ENCODE results near the gene BRI3.

Gene BRI3

DNA sequence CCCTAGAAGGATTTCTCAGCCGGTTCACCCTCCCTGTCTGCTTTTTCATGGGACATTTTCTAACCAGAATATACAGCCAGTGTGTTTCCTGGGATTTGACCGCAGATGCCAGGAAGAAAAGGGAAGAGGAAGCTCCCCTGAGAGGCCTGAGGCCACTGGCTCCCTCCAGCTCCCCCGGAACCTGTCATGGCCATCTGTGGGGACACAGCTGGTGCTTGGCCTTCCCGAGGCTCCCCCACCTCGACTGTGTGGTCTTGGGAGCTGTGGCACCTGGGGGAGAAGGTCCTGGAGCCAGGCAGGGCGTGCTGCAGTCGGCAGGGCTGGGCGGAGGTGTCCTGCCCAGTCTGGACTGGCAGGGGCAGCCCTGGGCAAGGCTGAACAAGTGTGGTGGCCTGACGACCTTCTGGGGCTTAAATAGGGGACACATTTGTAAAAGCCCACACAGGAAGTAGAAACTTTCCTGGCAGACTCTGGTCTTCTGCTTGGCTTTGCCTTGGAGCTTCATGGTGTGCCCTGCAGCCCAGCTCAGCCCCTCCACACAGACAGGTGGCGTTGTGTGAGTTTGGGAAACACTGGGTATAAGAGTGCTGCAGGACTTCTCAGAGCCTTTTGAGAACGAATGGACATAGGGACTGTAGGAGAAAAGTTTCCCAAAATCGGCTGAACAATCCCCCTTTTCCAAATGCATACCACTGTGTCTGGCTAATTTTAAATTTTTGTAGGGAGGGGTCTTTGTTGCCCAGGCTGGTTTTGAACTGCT is 6.8 kb downstream of the BRI3 start:
- DNase-seq = no peak

GRCh38 chr7:98289333-98289875 is 7.9 kb downstream of the BRI3 start:
- no peak for DNase-seq

GRCh38 chr7:98291717-98292116 is 10.2 kb downstream of the BRI3 start:
- no peak for DNase-seq

DNA sequence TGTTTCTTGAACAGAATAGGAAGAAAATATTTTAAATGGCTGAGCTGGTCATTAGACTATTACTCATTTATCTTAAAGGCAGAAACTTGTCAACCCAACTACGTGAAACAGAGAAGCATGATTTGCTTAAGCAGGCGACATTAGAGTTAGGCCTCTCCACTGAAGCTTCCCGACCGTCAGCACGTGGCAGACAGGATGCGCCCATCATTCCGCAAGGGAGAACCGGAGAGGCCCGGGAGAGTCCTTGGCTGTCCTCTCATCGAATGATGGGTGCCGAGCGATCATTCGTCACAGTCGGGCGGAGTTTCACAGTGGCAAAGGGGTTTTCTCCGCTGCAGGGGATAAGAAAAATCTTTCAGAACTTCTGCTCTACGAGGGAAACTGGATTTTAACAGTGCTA is 11.8 kb downstream of the BRI3 start:
- no peak for DNase-seq

- DNase-seq = no peak
Observed at GRCh38 chr7:98293746-98294145, 12.3 kb downstream of the BRI3 start.

- DNase-seq = no peak
Observed at GRCh38 chr7:98294326-98294725, 12.8 kb downstream of the BRI3 start.

DNA sequence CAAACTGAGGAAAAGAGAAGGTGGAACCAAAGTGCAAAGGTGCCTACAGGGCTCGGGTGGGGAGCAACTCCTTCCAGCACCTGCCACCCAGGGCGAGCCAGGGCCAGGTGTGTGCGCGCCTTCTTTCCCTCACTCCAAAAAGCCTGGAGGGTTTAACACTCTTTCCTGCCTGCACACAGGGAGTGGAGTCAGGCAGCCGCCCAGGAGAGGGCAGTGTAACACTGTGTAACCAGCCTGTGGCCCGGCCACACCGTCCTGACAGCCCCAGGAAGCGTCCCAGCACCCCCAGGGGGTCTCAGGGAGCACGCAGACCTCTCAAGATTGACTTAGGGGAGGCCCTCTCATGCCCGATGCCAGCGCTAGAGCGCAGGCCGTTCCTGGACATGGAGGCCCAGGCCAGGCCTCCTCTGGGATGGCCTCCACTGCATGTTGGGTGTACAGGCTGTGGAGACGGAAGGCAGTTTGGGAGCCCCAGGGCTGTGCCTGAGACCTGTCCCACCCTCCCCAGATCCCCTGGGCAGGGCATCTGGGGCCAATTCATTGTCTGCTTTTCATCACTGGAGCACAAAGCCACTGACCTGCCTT is 13.4 kb downstream of the BRI3 start:
- DNase-seq = peak; percentile 83

GRCh38 chr7:98295467-98296192 is 14.1 kb downstream of the BRI3 start:
- DNase-seq = no peak

DNA sequence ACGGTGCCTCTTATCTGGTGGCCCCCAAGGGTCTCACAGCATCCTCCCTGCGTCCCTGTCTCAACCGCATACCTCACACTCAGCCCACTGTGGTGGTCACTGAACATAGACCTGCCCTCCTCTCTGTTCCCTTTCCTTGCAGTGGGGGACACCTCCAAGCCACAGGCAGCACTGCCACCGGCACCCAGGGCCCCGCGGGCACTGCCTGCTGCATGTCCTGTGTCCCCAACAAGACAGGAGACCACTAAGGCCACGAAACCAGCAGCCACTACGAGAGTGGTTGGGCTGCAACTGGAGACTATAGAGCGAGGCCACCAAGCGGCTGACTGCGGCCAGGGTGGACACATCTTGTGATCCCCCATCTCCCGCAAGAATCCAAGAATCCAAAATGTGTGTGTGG is 15.3 kb downstream of the BRI3 start:
- DNase-seq = no peak

DNA sequence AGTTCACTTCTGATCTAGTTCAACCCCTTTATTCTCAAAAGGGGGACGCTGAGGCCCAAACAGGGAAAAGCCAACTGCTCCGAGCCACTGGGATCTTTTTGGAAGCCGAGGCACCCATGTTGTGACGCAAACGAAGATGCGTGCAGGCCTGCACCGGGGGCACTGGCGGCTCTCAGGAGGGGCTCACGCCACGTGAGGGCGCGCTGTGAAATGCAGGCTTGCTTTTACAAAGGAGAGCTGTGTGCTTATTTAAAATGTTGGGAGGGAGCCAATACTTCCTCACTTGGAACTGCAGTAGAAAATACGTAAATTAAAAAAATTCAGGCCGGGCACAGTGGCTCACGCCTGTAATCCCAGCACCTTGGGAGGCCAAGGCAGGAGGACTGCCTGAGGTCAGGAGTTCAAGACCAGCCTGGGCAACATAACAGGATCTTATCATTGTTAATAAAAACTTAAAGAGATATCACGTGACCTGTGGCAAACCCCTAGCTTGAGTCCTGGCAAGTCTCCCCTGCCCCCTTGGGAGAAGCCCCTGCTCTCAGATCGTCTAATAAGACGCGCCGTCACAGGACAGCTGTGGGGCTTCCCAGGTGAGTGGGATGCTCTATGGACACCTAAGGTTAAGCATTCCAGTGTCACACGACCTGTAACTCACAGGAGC is 16.3 kb downstream of the BRI3 start:
- no peak for DNase-seq

GRCh38 chr7:98300595-98301372 is 19.3 kb downstream of the BRI3 start:
- no peak for DNase-seq

GRCh38 chr7:98301693-98302470 is 20.4 kb downstream of the BRI3 start:
- no peak for DNase-seq

- DNase-seq = no peak
Observed at GRCh38 chr7:98303176-98303865, 21.8 kb downstream of the BRI3 start.

GRCh38 chr7:98303906-98304305 is 22.4 kb downstream of the BRI3 start:
- no peak for DNase-seq

DNA sequence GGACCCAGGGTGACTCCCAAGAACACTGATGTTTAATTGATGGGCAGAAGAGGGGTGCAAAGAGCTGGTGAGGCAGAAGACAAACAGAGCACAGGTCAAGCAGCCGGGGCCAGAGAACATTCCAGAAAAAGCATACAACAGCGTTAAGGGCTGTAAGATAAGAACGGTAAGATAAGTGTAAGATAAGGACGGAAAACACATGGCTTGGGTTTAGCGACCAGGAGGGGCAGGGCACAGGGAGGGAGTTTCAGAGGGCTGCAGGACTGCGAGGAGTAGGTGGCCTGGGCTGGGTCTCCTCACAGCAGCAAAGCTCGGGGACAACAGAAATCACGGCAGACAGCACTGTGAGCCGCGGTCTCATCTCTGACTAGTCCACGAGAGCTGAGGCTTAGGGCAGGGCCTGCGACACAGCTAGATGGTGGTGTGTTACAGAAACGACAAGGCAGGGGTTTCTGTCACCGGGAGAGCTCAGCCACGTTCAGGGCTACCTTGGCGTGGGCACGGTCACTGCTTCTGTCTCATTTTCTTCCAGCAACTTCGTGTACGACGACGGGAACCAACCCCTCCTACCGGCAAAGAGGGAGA is 24.6 kb downstream of the BRI3 start:
- no peak for DNase-seq

GRCh38 chr7:98307971-98308466 is 26.5 kb downstream of the BRI3 start:
- no peak for DNase-seq

DNA sequence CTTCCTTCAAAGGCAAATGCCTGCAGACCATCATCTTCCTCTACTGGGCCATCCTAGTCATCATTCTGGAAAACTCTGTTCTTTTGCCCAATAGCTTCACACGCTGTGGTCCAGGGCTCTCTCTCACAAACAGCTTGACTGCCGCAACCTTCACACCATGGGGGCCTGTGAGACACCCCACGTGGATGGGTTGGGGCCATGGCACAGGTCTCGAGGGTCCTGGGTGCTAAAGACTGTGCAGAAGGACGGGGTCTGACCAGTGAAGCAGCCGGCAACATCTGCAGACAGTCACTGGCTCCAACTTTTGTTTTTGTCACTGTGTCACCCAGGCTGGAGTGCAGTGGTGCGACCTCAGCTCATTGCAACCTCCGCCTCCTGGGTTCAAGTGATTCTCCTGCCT is 28.1 kb downstream of the BRI3 start:
- no peak for DNase-seq

GRCh38 chr7:98312201-98312600 is 30.7 kb downstream of the BRI3 start:
- no peak for DNase-seq

DNA sequence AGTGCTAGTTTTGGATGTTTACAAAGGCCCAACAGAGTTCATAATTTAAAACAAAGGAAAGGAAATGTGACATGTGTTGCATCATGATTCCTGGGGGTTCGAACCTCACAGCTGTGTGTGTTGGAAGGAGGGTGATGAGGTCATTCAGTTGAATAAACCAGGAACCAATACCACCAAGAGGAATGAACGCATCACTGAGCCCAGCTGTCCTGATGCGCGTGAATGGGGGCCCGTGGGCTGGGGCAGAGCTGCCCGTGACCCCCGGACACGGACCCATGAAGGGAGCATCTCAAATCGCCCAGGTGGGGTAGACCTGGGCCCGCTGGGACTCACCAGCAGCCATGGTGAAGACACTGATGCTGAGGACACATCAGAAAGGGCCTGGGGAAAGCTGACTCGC is 33.0 kb downstream of the BRI3 start:
- DNase-seq = no peak

- DNase-seq = no peak
Observed at GRCh38 chr7:98315318-98315993, 34.0 kb downstream of the BRI3 start.

All from NCI-H69 (cell line).